CD4-positive, CD25-positive, alpha-beta regulatory T cell (primary cell): ENCODE measurements around the gene CEACAM21. TPM values are rescaled to one million over a fixed set of nuclear protein-coding genes. Genes with fewer than 3 reads are reported as not detected.

Source experiments
- ATAC-seq, 2 donors: fragments of 150-1000 bp; cut with Tn5 transposase; one replicate each; pipeline ENCODE4 v1.10.0; 2021; ENCODE audit warnings: low read depth in 2 of 2, moderate number of reproducible peaks in 2 of 2, moderate library complexity in 1 of 2
- DNase-seq, 3 donors: peaks; one replicate each; pipeline versions ENCODE4 v3.0.0 to v3.0.0-alpha.2; 2012 to 2022; ENCODE audit warnings: mixed read lengths in 1 of 3
- H3K27ac ChIP-seq: one replicate; pipeline ENCODE4 v1.7.0; 2013; ENCODE audit warnings: mild to moderate bottlenecking, low read length; ENCODE audit not compliant: insufficient read depth, poor library complexity, severe bottlenecking
- H3K27me3 ChIP-seq: one replicate; pipeline ENCODE4 v1.7.0; 2013; ENCODE audit warnings: low read length; ENCODE audit not compliant: control insufficient read depth, insufficient read depth
- H3K36me3 ChIP-seq: one replicate; pipeline ENCODE4 v1.7.0; 2013; ENCODE audit warnings: mild to moderate bottlenecking, low read length, moderate library complexity; ENCODE audit not compliant: control insufficient read depth, insufficient read depth
- H3K4me1 ChIP-seq: 2 replicates; pipeline ENCODE4 v1.7.0; 2013; ENCODE audit warnings: mild to moderate bottlenecking, low read length; ENCODE audit not compliant: insufficient read depth, control insufficient read depth, poor library complexity, severe bottlenecking
- H3K4me3 ChIP-seq: one replicate; pipeline ENCODE4 v1.7.0; 2013; ENCODE audit warnings: low read depth, mild to moderate bottlenecking, low read length, moderate library complexity
- H3K9me3 ChIP-seq, 2 experiments: 1 replicate in 1 of 2; 2 replicates in 1 of 2; pipeline ENCODE4 v1.7.0; 2013; ENCODE audit warnings: low read length in 2 of 2, mild to moderate bottlenecking in 1 of 2, moderate library complexity in 1 of 2; ENCODE audit not compliant: control insufficient read depth in 2 of 2
- H3K27ac Mint-ChIP-seq, 3 donors: one replicate each; pipeline ENCODE4 v1.8.0; 2020 to 2022; ENCODE audit warnings: mild to moderate bottlenecking in 3 of 3, mixed read lengths in 3 of 3, moderate library complexity in 2 of 3
- H3K27me3 Mint-ChIP-seq: one replicate; pipeline ENCODE4 v1.8.0; 2022; ENCODE audit warnings: mild to moderate bottlenecking, mixed read lengths
- H3K36me3 Mint-ChIP-seq: one replicate; pipeline ENCODE4 v1.8.0; 2020; ENCODE audit warnings: mixed read lengths
- H3K4me1 Mint-ChIP-seq, 4 donors: one replicate each; pipeline ENCODE4 v1.8.0; 2020 to 2022; ENCODE audit warnings: mixed read lengths in 4 of 4, mild to moderate bottlenecking in 1 of 4
- H3K4me3 Mint-ChIP-seq, 4 donors: one replicate each; pipeline ENCODE4 v1.8.0; 2020 to 2022; ENCODE audit warnings: mild to moderate bottlenecking in 4 of 4, mixed read lengths in 4 of 4, moderate library complexity in 3 of 4
- H3K9me3 Mint-ChIP-seq, 7 donors: one replicate each; pipeline ENCODE4 v1.8.0; 2020 to 2022; ENCODE audit warnings: mixed read lengths in 7 of 7, mild to moderate bottlenecking in 3 of 7, moderate library complexity in 2 of 7
- polyA plus RNA-seq, 4 donors: library from polyadenylated mRNA; unstranded; fragments of 300-500 nt; fragmentation: Illumina TruSeq; gene quantifications; one replicate each; pipeline ENCODE4 v1.2.3, GENCODE V29; 2021
- total RNA-seq: library from RNA; stranded (reverse); gene quantifications from one replicate; pipeline ENCODE4 v1.2.3, GENCODE V29; 2022

The CEACAM21 gene
- total and polyA plus RNA-seq, 5 donors from 2014 or later = 39.1 to 58.6 (median 45.7) TPM

- H3K36me3 Mint-ChIP-seq = peaks cover 38% of the 10 kb centered on the region
- peaks cover 15% of the 10 kb centered on the region for H3K36me3 ChIP-seq
- ATAC-seq = no peak
Observed at GRCh38 chr19:41549884-41550283, 26.1 kb upstream of the CEACAM21 start.

GRCh38 chr19:41551212-41551610, 24.8 kb upstream of the CEACAM21 start:
- Mint-ChIP-seq H3K27ac (peak overlapping the region; percentile 93 to 100 (median 94)), H3K4me1 (peaks cover 37 to 67% (median 58%) of the 10 kb centered on the region in 4 donors), H3K9me3 (peaks cover 0 to 3% (median 0%) of the 10 kb centered on the region in 7 donors), H3K36me3 (peaks cover 49% of the 10 kb centered on the region), H3K4me3 (peak overlapping the region; percentile 93 to 99 (median 96)), H3K27me3 (no peaks in the 10 kb centered on the region)
- Histone ChIP-seq H3K9me3 (no peaks in the 10 kb centered on the region), H3K27me3 (no peaks in the 10 kb centered on the region), H3K36me3 (peaks cover 21% of the 10 kb centered on the region), H3K27ac (peak overlapping the region; percentile 82), H3K4me1 (peaks cover 76% of the 10 kb centered on the region), H3K4me3 (peak overlapping the region; percentile 100)
- ATAC-seq (no peak), DNase-seq (no peak)

More at GRCh38 chr19:41549884-41550283, 26.1 kb upstream of the CEACAM21 start:
- H3K4me3 ChIP-seq = peak overlapping the region; percentile 100
- H3K27me3 ChIP-seq = no peaks in the 10 kb centered on the region
- peak overlapping the region; percentile 93 to 100 (median 94) for H3K27ac Mint-ChIP-seq
- peaks cover 76% of the 10 kb centered on the region for H3K4me1 ChIP-seq
- H3K9me3 ChIP-seq = no peaks in the 10 kb centered on the region
- H3K9me3 Mint-ChIP-seq = peaks cover 0 to 3% (median 0%) of the 10 kb centered on the region in 7 donors
- peaks cover 31 to 67% (median 60%) of the 10 kb centered on the region in 4 donors for H3K4me1 Mint-ChIP-seq
- H3K27me3 Mint-ChIP-seq = no peaks in the 10 kb centered on the region
- DNase-seq = no peak
- H3K4me3 Mint-ChIP-seq = peak overlapping the region; percentile 93 to 99 (median 96)
- peak overlapping the region; percentile 82 for H3K27ac ChIP-seq

DNA sequence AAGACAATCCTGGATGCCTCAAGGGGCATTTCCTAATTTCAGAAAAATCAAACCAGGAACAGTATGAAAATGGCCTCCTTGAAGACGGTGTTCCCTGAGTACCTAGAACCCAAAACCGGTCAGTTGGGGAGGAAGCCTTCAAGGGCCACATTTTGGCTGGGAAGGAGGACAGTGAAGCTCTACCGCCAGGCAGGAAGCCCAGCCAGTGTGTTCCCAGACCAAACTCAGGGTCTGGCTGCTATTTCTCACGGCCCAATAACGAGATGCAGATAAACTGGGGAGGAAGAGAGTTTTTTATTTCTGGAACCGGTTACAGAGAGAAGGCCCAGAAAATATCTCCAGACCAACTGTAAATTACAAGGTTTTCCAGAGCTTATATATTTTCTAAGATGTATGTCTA, 24.3 kb upstream of the CEACAM21 start:
- H3K4me3 ChIP-seq = peak overlapping the region; percentile 100
- Mint-ChIP-seq H3K4me3 (peak overlapping the region; percentile 93 to 99 (median 96)), H3K27ac (peak overlapping the region; percentile 93 to 100 (median 94)), H3K36me3 (peaks cover 53% of the 10 kb centered on the region), H3K4me1 (peaks cover 32 to 67% (median 54%) of the 10 kb centered on the region in 4 donors), H3K9me3 (peaks cover 0 to 3% (median 0%) of the 10 kb centered on the region in 7 donors), H3K27me3 (no peaks in the 10 kb centered on the region)
- peaks cover 76% of the 10 kb centered on the region for H3K4me1 ChIP-seq
- H3K36me3 ChIP-seq = peaks cover 26% of the 10 kb centered on the region
- ATAC-seq (no peak), DNase-seq (no peak)
- H3K9me3 ChIP-seq = no peaks in the 10 kb centered on the region
- H3K27me3 ChIP-seq = no peaks in the 10 kb centered on the region
- peak overlapping the region; percentile 82 for H3K27ac ChIP-seq

DNA sequence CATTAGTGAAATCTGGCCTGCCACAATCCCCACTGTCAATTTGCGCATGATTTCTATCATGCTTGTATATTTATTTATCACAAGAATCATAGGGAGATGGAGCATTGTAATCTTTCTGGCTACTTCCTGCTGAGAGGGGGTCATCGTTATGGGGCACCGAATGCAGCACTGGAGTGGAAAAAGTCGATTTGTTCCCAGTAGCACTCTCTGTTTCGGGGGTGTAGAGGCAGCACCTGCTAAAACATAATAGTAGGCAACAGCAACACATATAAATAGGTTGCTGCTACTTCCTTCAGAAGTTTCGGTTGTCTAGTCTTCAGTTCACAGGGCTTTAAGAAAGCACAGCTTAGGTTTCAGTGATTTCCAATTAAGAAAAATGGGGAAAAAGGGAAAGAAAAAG, 23.4 kb upstream of the CEACAM21 start:
- no peaks in the 10 kb centered on the region for H3K9me3 ChIP-seq
- H3K36me3 Mint-ChIP-seq = peaks cover 59% of the 10 kb centered on the region
- H3K27ac Mint-ChIP-seq = peak overlapping the region; percentile 93 to 100 (median 94)
- H3K4me1 Mint-ChIP-seq = peaks cover 32 to 67% (median 52%) of the 10 kb centered on the region in 4 donors
- H3K9me3 Mint-ChIP-seq = peaks cover 0 to 3% (median 0%) of the 10 kb centered on the region in 7 donors
- peak overlapping the region; percentile 100 for H3K4me3 ChIP-seq
- H3K4me3 Mint-ChIP-seq = peak overlapping the region; percentile 93 to 99 (median 96)
- ATAC-seq (peak; percentile 15 to 22), DNase-seq (peak in 1 of 3 donors; percentile 68)
- H3K27ac ChIP-seq = peak overlapping the region; percentile 82
- no peaks in the 10 kb centered on the region for H3K27me3 Mint-ChIP-seq
- no peaks in the 10 kb centered on the region for H3K27me3 ChIP-seq
- peaks cover 76% of the 10 kb centered on the region for H3K4me1 ChIP-seq
- H3K36me3 ChIP-seq = peaks cover 34% of the 10 kb centered on the region

- ATAC-seq = no peak
Observed at GRCh38 chr19:41553804-41554203, 22.2 kb upstream of the CEACAM21 start.

GRCh38 chr19:41554907-41555306, 21.1 kb upstream of the CEACAM21 start:
- DNase-seq = peak; percentile 33 to 91 (median 59)

More at GRCh38 chr19:41553804-41554203, 22.2 kb upstream of the CEACAM21 start:
- H3K27ac ChIP-seq = peak overlapping the region; percentile 82
- DNase-seq = no peak
- H3K36me3 Mint-ChIP-seq = peaks cover 65% of the 10 kb centered on the region
- H3K4me1 ChIP-seq = peaks cover 76% of the 10 kb centered on the region
- peaks cover 0 to 3% (median 0%) of the 10 kb centered on the region in 7 donors for H3K9me3 Mint-ChIP-seq
- H3K4me3 Mint-ChIP-seq = peak overlapping the region; percentile 93 to 99 (median 96)
- no peaks in the 10 kb centered on the region for H3K9me3 ChIP-seq
- H3K4me1 Mint-ChIP-seq = peaks cover 31 to 67% (median 51%) of the 10 kb centered on the region in 4 donors
- peaks cover 40% of the 10 kb centered on the region for H3K36me3 ChIP-seq
- H3K4me3 ChIP-seq = peak overlapping the region; percentile 100
- H3K27me3 ChIP-seq = no peaks in the 10 kb centered on the region
- H3K27ac Mint-ChIP-seq = peak overlapping the region; percentile 84 to 100 (median 93)
- no peaks in the 10 kb centered on the region for H3K27me3 Mint-ChIP-seq

GRCh38 chr19:41555748-41556147, 20.2 kb upstream of the CEACAM21 start:
- no peaks in the 10 kb centered on the region for H3K27me3 ChIP-seq
- H3K36me3 ChIP-seq = peaks cover 53% of the 10 kb centered on the region
- peak overlapping the region; percentile 42 to 84 (median 74) for H3K27ac Mint-ChIP-seq
- peaks cover 75% of the 10 kb centered on the region for H3K36me3 Mint-ChIP-seq
- H3K4me1 Mint-ChIP-seq = peaks cover 41 to 82% (median 61%) of the 10 kb centered on the region in 4 donors
- no peaks in the 10 kb centered on the region for H3K9me3 ChIP-seq
- H3K27ac ChIP-seq = peak overlapping the region; percentile 82
- DNase-seq = no peak
- peaks cover 86% of the 10 kb centered on the region for H3K4me1 ChIP-seq
- H3K27me3 Mint-ChIP-seq = no peaks in the 10 kb centered on the region
- ATAC-seq = no peak
- H3K9me3 Mint-ChIP-seq = peaks cover 0 to 3% (median 0%) of the 10 kb centered on the region in 7 donors
- peak overlapping the region; percentile 100 for H3K4me3 ChIP-seq
- H3K4me3 Mint-ChIP-seq = peak overlapping the region; percentile 93 to 99 (median 96)

More at GRCh38 chr19:41554907-41555306, 21.1 kb upstream of the CEACAM21 start:
- Mint-ChIP-seq H3K27me3 (no peaks in the 10 kb centered on the region), H3K4me3 (peak overlapping the region; percentile 93 to 99 (median 96)), H3K4me1 (peaks cover 33 to 73% (median 55%) of the 10 kb centered on the region in 4 donors), H3K27ac (peak overlapping the region; percentile 42 to 84 (median 74)), H3K9me3 (peaks cover 0 to 3% (median 0%) of the 10 kb centered on the region in 7 donors), H3K36me3 (peaks cover 71% of the 10 kb centered on the region)
- Histone ChIP-seq H3K36me3 (peaks cover 48% of the 10 kb centered on the region), H3K9me3 (no peaks in the 10 kb centered on the region), H3K4me3 (peak overlapping the region; percentile 100), H3K27ac (peak overlapping the region; percentile 82), H3K27me3 (no peaks in the 10 kb centered on the region), H3K4me1 (peaks cover 81% of the 10 kb centered on the region)
- ATAC-seq = peak; percentile 89 to 90
